ENCODE data around the gene ARHGEF25.
A peak's percentile ranks its signal among the peaks of the same experiment; 100 is the strongest.
"Not testable (repeated sequence)": the region's sequence is repeated elsewhere in the genome, so short reads cannot be mapped to it uniquely, and the experiment has no call there.

The ARHGEF25 gene

GRCh38 chr12:57611108-57611826 is at the start of gene ARHGEF25:
Gene ARHGEF25, plus strand, starts transcription at chr12:57611435. Its CDS starts 460 bp downstream, at chr12:57611895.
- peak in 1 of 3 donors; percentile 49 for DNase-seq (ENCODE audit: low read depth in 2 of 3, low spot score in 1 of 3)

DNA sequence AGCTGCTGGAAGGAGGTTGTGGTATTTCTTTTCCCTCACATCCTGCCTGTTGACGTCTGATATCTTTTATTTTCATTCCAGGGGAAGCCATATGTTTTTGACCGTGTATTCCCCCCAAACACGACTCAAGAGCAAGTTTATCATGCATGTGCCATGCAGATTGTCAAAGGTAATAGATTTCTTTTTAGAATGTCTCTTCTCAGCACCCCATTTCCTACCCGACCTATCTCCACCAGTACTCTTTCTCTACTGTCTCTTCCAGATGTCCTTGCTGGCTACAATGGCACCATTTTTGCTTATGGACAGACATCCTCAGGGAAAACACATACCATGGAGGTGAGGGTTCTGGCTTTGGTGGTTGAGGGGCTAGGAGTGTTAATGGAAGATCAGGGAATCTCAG is 47.9 kb upstream of the ARHGEF25 start:
- no peak for DNase-seq (ENCODE audit: low read depth in 2 of 3, low spot score in 1 of 3)

GRCh38 chr12:57564178-57564740 is 47.0 kb upstream of the ARHGEF25 start:
- no peak for DNase-seq (ENCODE audit: low read depth in 2 of 3, low spot score in 1 of 3)

GRCh38 chr12:57568838-57569237 is 42.4 kb upstream of the ARHGEF25 start:
- DNase-seq (ENCODE audit: low read depth in 2 of 3, low spot score in 1 of 3), result no peak

- DNase-seq (ENCODE audit: low read depth in 2 of 3, low spot score in 1 of 3), result no peak
These were observed 41.4 kb upstream of the ARHGEF25 start for GRCh38 chr12:57569858-57570257.

- DNase-seq (ENCODE audit: low read depth in 2 of 3, low spot score in 1 of 3), result not testable (repeated sequence)
These were observed 40.8 kb upstream of the ARHGEF25 start for GRCh38 chr12:57570438-57570837.

- DNase-seq (ENCODE audit: low read depth in 2 of 3, low spot score in 1 of 3), result no peak
These were observed 39.1 kb upstream of the ARHGEF25 start for GRCh38 chr12:57571926-57572762.

GRCh38 chr12:57574795-57575194 is 36.4 kb upstream of the ARHGEF25 start:
- no peak for DNase-seq (ENCODE audit: low read depth in 2 of 3, low spot score in 1 of 3)

DNA sequence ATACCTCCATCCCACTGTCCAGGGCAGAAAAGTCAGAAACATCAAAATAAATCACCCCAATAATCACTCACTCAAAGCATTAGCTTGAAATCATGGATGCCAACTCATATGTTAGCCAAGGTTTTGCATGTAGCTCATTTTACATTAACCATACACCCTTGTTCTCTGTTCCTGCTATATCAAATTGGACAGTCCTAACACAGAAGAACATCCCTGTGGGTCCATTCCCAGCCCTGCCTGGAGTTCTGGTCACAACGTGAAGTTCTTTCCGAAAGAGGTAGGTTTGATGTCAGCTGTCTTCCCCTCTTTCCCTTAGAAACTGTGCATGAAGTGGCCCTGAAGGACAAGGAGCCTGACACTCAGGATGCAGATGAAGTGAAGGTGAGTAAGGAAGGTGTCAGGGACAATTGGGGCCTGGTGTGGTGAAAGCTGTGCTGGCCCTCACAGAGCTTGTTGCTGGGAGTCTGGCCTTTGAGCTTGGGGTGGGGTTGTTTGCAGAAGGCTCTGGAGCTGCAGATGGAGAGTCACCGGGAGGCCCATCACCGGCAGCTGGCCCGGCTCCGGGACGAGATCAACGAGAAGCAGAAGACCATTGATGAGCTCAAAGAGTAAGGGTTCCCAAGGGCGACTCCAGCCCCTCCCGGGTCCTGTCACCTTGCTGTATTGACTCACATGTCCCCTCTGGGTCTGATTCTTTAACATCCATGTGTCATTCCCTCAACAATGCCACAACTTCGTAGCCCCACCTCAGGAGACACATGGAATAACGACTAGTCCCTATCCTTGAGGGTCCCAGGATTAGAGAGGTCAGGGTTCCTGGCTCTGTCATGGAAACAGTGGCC is 35.2 kb upstream of the ARHGEF25 start:
- DNase-seq (ENCODE audit: low read depth in 2 of 3, low spot score in 1 of 3), result no peak

- DNase-seq (ENCODE audit: low read depth in 2 of 3, low spot score in 1 of 3), result no peak
These were observed 34.5 kb upstream of the ARHGEF25 start for GRCh38 chr12:57576613-57577160.

DNA sequence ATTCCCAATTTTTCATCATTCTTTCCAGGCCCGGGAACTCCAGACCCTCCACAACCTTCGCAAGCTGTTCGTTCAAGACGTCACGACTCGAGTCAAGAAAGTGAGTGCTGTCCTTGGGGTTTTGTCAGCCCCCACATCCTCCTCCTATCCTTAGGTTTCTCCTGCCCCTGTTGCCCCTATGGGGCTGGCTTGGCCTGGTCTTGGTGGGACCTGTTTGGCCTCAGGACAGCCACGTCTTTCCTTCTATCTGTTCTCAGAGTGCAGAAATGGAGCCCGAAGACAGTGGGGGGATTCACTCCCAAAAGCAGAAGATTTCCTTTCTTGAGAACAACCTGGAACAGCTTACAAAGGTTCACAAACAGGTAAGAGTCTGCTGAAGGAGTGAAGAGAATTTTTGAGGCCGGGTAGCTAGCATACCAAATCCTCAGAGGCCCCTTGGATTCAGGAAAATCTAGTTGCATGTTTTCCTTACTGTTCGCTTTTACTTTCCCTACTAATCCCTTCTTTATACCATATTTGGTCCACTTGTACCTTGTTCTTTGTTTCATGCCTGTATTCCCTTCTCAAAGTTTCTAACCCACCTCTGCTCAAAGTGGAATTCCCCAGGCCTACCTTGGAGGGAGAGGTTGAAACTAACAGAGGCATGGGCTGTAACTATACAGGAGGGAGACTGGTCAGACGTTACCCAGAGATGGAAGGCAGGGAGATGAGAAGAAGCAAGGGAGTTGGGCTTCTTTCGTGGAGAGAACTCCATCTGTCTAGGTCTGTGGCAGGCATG is 33.1 kb upstream of the ARHGEF25 start:
- DNase-seq (ENCODE audit: low read depth in 2 of 3, low spot score in 1 of 3), result no peak

DNA sequence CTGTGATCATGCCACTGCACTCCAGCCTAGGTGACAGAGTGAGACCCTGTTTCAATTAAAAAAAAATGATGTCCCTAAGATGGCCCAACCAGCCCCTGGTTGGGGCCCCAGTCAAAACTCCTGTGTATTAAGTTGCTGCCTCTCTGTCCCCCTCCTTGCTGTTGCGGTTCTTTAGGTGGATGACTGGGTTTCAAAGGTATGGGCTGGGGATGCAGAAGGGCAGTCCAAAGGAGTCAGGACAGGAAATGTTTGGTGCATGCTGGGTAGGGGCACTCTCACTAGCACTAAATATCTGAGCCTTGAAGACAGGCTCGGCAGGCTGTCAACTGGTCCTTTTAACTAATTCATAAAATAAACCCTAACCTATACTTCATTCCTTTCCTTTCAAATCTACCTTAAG is 32.2 kb upstream of the ARHGEF25 start:
- no peak for DNase-seq (ENCODE audit: low read depth in 2 of 3, low spot score in 1 of 3)

DNA sequence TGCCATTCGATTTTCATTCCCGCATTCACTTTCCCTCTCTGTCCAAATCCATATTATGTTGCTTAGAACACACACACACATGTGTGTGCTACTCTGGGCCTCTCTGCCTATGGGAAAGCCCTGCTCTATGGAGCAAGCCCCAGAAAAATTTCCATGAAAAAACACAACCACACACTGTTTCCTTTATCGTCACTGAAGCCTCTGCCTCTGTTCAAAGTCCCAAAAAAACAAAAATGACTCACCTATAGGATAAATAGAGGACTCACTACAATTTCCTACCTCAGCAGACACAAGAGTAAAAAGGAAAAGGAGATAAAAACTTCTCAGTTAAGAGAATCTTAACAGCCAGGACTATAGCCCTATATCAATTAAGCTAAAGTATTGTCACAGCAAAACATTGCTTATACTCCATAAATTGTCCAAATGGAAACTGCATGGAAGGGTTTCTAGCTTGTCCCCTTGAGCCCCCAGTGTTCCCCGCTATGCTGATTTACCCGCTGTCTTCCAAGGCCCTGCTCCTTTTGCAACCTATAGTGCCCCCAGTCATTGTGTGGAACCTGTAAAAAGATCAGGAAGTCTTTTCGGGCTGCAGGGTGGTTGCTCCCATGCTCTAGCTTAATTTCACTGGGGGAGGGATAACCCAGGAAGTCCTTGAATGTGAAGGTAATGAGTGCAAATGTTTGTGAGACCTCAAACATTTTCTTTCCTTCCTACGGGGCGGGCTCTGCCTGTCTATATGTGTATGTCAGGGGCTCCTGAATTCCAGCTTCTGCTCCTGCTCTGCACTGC is 31.4 kb upstream of the ARHGEF25 start:
- no peak for DNase-seq (ENCODE audit: low read depth in 2 of 3, low spot score in 1 of 3)

- DNase-seq (ENCODE audit: low read depth in 2 of 3, low spot score in 1 of 3), result no peak
These were observed 30.8 kb upstream of the ARHGEF25 start for GRCh38 chr12:57580466-57580795.

DNA sequence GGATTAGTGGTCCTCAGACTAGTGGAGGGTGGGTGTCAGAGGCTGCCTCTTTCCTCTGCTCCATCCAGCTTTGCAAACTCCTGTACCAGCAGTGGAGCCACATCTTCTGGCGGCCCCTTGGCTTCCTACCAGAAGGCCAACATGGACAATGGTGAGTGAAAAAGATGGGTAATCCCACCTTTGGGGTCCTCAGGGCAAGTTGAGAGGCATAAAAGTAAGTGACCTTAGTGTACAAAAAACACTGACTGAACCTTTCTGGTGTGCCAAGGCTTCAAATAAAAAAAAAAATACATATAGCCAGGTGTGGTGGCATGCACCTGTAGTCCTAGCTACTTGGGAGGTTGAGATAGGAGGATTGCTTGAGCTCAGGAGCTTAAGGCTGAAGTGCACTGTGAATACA is 29.4 kb upstream of the ARHGEF25 start:
- no peak for DNase-seq (ENCODE audit: low read depth in 2 of 3, low spot score in 1 of 3)

DNA sequence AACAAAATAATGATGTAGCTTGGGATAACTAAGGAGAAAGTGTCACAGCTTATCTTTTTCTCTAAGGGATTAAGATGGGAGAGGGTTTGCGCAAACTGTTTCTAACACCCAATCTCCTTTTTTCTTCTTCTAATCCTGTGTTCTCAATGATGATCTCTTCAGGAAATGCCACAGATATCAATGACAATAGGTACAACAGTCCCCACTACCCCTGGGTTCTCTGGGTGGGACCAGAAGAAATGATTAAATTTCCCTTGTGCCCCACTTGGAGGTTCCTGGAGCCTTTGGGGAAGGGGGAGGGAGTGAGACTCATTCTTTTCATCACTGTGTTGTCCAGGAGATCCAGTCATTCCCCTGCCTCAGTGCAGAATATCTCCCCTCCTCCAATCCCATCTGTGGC is 28.8 kb upstream of the ARHGEF25 start:
- no peak for DNase-seq (ENCODE audit: low read depth in 2 of 3, low spot score in 1 of 3)

- peak; percentile 34 to 77 (median 49) for DNase-seq (ENCODE audit: low read depth in 2 of 3, low spot score in 1 of 3)
These were observed 28.0 kb upstream of the ARHGEF25 start for GRCh38 chr12:57583008-57583831.

DNA sequence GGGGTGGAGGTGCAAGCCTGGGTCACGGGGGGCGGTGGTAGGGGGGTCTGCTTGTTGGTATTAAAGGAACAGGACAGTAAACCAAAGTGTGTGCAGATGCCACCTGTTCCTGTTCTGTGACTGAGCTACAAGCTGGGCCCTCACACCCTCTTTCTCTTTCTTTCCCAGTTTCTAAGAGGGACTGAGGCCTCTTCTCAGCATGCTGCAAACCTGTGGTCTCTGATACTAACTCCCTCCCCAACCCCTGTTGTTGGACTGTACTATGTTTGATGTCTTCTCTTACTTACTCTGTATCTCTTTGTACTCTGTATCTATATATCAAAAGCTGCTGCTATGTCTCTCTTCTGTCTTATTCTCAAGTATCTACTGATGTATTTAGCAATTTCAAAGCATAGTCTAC is 27.2 kb upstream of the ARHGEF25 start:
- no peak for DNase-seq (ENCODE audit: low read depth in 2 of 3, low spot score in 1 of 3)

DNA sequence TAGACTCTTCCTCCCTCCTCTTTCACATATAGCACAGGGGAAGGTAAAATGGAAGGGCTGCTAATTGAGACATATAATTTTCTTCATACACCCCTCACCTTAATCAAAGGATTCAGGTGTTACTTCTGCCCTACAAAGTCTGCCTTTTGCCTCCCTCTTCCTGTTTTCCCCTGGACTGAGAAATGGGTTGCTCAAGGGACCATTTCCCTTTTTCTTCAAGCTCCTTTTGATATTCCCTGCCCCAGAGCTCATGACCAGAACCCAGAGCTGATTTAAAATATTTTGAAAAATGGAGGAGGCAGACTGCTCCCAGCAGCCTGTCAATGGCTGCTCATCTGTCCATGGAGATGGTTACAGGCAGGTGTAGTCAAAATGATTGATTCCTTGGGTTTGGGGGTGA is 26.5 kb upstream of the ARHGEF25 start:
- no peak for DNase-seq (ENCODE audit: low read depth in 2 of 3, low spot score in 1 of 3)
